Panc1 (cell line): ENCODE measurements around the gene LGR4. TPM values are rescaled to one million over a fixed set of nuclear protein-coding genes. Genes with fewer than 3 reads are reported as not detected.

Experiments used
- ATAC-seq: fragments of 200-7000 bp; cut with Tn5 transposase; 2 replicates; pipeline ENCODE4 v1.9.1; 2020; ENCODE audit warnings: mild to moderate bottlenecking, moderate library complexity
- BruUV-seq: library from RNA; stranded (reverse); fragments of 400-500 nt; replicated peaks from 2 replicates; lab custom pipeline; 2021; lab: Mats Ljungman, UMichigan
- CTCF ChIA-PET: fragments of 300-600 bp; sonication (Branson Sonifier 250); formaldehyde crosslinking; loops from one replicate; lab custom pipeline; 2022; ENCODE audit warnings: antibody characterized with exemption; lab: Charles Lee
- POLR2A ChIA-PET: fragments of 300-600 bp; sonication (Branson Sonifier 250); formaldehyde crosslinking; loops from one replicate; lab custom pipeline; 2022; ENCODE audit warnings: antibody characterized with exemption; lab: Charles Lee
- DNase-seq: peaks from one replicate; pipeline ENCODE4 v3.0.0-alpha.2; 2010; ENCODE audit warnings: low read depth, low spot score
- H3K27ac ChIP-seq: 2 replicates; pipeline ENCODE4 v1.5.1; 2011; ENCODE audit warnings: mild to moderate bottlenecking, low read length, inconsistent platforms
- H3K27me3 ChIP-seq: fragments of 200-500 bp; sonication (Bioruptor generic); 2 replicates; pipeline ENCODE4 v1.6.0; 2014; ENCODE audit warnings: low read length, inconsistent platforms; ENCODE audit not compliant: control insufficient read depth, insufficient read depth
- H3K36me3 ChIP-seq: fragments of 200-500 bp; sonication (Bioruptor generic); 2 replicates; pipeline ENCODE4 v1.5.1; 2014; ENCODE audit warnings: inconsistent platforms, mild to moderate bottlenecking, low read length, moderate library complexity; ENCODE audit not compliant: control insufficient read depth, insufficient read depth
- H3K4me1 ChIP-seq: 2 replicates; pipeline ENCODE4 v1.5.1; 2011; ENCODE audit warnings: inconsistent platforms, mild to moderate bottlenecking, low read length, moderate library complexity; ENCODE audit not compliant: control insufficient read depth, insufficient read depth
- H3K4me3 ChIP-seq, 2 experiments: 2 replicates each; pipeline ENCODE4 v1.5.1; 2011 to 2012; ENCODE audit warnings: low read depth in 2 of 2, low read length in 2 of 2, mild to moderate bottlenecking in 2 of 2, inconsistent platforms in 1 of 2, moderate library complexity in 1 of 2
- H3K9me3 ChIP-seq: fragments of 200-500 bp; sonication (Bioruptor generic); 2 replicates; pipeline ENCODE4 v1.5.1; 2014; ENCODE audit warnings: low read depth, mild to moderate bottlenecking, inconsistent platforms, low read length, moderate library complexity; ENCODE audit not compliant: control insufficient read depth, insufficient read depth
- CTCF ChIP-seq: fragments of 450-650 bp; IDR thresholded peaks from 2 replicates; pipeline ENCODE4 v1.5.1; 2017; ENCODE audit warnings: mild to moderate bottlenecking
- POLR2AphosphoS5 ChIP-seq: IDR thresholded peaks from 2 replicates; pipeline ENCODE4 v1.6.1; 2012; ENCODE audit warnings: mild to moderate bottlenecking, low read depth, low read length, moderate library complexity
- SIN3A ChIP-seq: IDR thresholded peaks from 2 replicates; pipeline ENCODE4 v1.6.1; 2012; ENCODE audit warnings: low read depth, mild to moderate bottlenecking, low read length, moderate library complexity, borderline replicate concordance; ENCODE audit not compliant: insufficient read depth
- TCF7L2 ChIP-seq: IDR thresholded peaks from 2 replicates; pipeline ENCODE4 v1.6.1; 2011; ENCODE audit warnings: mild to moderate bottlenecking, low read depth, low read length, inconsistent platforms
- in situ Hi-C: cut with HindIII; loops from 2 replicates; pipeline ENCODE4 v1.10.0; 2016; ENCODE audit warnings: low sequenced_read_pairs, low pct_unique_long_range_greater_than_20kb
- intact Hi-C: fragments of 100-400 bp; cut with micrococcal nuclease; formaldehyde crosslinking; loops from one replicate; pipeline ENCODE4 v1.10.0; 2022; ENCODE audit not compliant: unreplicated experiment
- total RNA-seq: library from RNA; stranded (reverse); gene quantifications from one replicate; pipeline ENCODE4 v1.2.1, GENCODE V29; 2021; ENCODE audit not compliant: unreplicated experiment
- TF ChIP-seq, protein P1 (sequence below), 2 experiments: IDR thresholded peaks; 2 replicates each; pipeline ENCODE4 v1.6.1; 2011 to 2012; ENCODE audit warnings: low read depth in 2 of 2, control low read depth in 1 of 2, low read length in 1 of 2, mild to moderate bottlenecking in 1 of 2, moderate library complexity in 1 of 2; ENCODE audit not compliant: insufficient read depth in 1 of 2

LGR4 gene
- total RNA-seq, 1 experiment from 2014 or later: 61.8 TPM

DNA sequence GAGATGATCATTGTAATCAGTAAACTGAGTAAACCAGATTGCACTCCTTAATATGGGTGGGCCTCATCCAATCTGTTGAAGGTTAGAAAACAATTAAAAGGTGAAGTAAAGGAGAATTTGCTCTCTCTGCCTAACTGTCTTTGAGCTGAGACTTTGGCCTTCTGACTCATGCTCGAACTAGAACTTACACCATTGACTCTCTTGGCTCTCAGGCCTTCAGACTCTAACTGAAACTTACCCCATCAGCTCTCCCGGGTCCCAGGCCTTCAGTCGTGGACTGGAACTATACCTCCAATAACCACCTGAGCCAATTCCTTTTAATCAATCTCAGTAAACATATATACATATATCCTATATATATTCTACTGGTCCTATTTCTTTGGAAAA is 34.0 kb downstream of the LGR4 start:
- POLR2A ChIA-PET: no interaction called here
- peaks cover 20% of the 10 kb centered on the region for H3K4me1 ChIP-seq

GRCh38 chr11:27437829-27438594 is 34.6 kb downstream of the LGR4 start:
- intact Hi-C loops (no loop called here), in situ Hi-C loops (no loop called here)
- Histone ChIP-seq H3K27ac (no peak overlapping the region), H3K4me3 (no peak overlapping the region), H3K36me3 (no peaks in the 10 kb centered on the region), H3K9me3 (no peaks in the 10 kb centered on the region), H3K4me1 (peaks cover 14% of the 10 kb centered on the region), H3K27me3 (no peaks in the 10 kb centered on the region)
- TF ChIP-seq POLR2AphosphoS5: no peak
- TF ChIP-seq CTCF: no peak
- no peak for TF ChIP-seq SIN3A
- TF ChIP-seq TCF7L2: no peak
- TF ChIP-seq, protein P1, sequence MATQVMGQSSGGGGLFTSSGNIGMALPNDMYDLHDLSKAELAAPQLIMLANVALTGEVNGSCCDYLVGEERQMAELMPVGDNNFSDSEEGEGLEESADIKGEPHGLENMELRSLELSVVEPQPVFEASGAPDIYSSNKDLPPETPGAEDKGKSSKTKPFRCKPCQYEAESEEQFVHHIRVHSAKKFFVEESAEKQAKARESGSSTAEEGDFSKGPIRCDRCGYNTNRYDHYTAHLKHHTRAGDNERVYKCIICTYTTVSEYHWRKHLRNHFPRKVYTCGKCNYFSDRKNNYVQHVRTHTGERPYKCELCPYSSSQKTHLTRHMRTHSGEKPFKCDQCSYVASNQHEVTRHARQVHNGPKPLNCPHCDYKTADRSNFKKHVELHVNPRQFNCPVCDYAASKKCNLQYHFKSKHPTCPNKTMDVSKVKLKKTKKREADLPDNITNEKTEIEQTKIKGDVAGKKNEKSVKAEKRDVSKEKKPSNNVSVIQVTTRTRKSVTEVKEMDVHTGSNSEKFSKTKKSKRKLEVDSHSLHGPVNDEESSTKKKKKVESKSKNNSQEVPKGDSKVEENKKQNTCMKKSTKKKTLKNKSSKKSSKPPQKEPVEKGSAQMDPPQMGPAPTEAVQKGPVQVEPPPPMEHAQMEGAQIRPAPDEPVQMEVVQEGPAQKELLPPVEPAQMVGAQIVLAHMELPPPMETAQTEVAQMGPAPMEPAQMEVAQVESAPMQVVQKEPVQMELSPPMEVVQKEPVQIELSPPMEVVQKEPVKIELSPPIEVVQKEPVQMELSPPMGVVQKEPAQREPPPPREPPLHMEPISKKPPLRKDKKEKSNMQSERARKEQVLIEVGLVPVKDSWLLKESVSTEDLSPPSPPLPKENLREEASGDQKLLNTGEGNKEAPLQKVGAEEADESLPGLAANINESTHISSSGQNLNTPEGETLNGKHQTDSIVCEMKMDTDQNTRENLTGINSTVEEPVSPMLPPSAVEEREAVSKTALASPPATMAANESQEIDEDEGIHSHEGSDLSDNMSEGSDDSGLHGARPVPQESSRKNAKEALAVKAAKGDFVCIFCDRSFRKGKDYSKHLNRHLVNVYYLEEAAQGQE (IDR thresholded peaks at IDR 0.05; ENCODE audit: insufficient read depth in 1 of 2, low read depth in 2 of 2, low read length in 1 of 2): no peak
- CTCF ChIA-PET: no interaction called here
- no TSS peak for BruUV-seq
- POLR2A ChIA-PET: interaction anchor here (0.6 kb wide), 2 partner anchors 8 to 34 kb away, joined by 3 read pairs; no protein-coding TSS in a partner anchor
- DNase-seq: no peak
- ATAC-seq: peak; percentile 60; the same call in 1 of the 2 replicates

More for the DNA sequence above, 34.0 kb downstream of the LGR4 start:
- in situ Hi-C loops: no loop called here
- ATAC-seq (no peak), DNase-seq (no peak)
- CTCF ChIA-PET: no interaction called here
- intact Hi-C loops: no loop called here
- Histone ChIP-seq H3K27me3 (no peaks in the 10 kb centered on the region), H3K4me3 (no peak overlapping the region), H3K27ac (no peak overlapping the region), H3K36me3 (no peaks in the 10 kb centered on the region), H3K9me3 (no peaks in the 10 kb centered on the region)
- BruUV-seq: TSS peak; percentile 6
- no peak for TF ChIP-seq SIN3A
- TF ChIP-seq, protein P1 (IDR thresholded peaks at IDR 0.05; ENCODE audit: insufficient read depth in 1 of 2, low read depth in 2 of 2, low read length in 1 of 2): no peak
- no peak for TF ChIP-seq CTCF
- no peak for TF ChIP-seq POLR2AphosphoS5
- no peak for TF ChIP-seq TCF7L2
